Caco-2 (cell line): Measurements from ENCODE around the gene NBL1. TPM values are rescaled to one million over a fixed set of nuclear protein-coding genes. Genes with fewer than 3 reads are reported as not detected.

Source experiments
- BruUV-seq: library from RNA; stranded (reverse); fragments of 400-500 nt; replicated peaks from 2 replicates; lab custom pipeline; 2021; lab: Mats Ljungman, UMichigan
- CTCF ChIA-PET: fragments of 300-600 bp; sonication (Branson Sonifier 250); formaldehyde crosslinking; loops from one replicate; lab custom pipeline; 2022; ENCODE audit warnings: antibody characterized with exemption; lab: Charles Lee
- POLR2A ChIA-PET: fragments of 300-600 bp; sonication (Branson Sonifier 250); formaldehyde crosslinking; loops from one replicate; lab custom pipeline; 2022; ENCODE audit warnings: antibody characterized with exemption; lab: Charles Lee
- DNase-seq, 2 experiments: peaks; one replicate each; pipeline versions ENCODE4 v3.0.0 to v3.0.0-alpha.2; 2020 to 2022
- H3K27me3 ChIP-seq: replicated peaks from 2 replicates; pipeline ENCODE4 v1.6.0; 2011; ENCODE audit warnings: low read length; ENCODE audit not compliant: control insufficient read depth, insufficient read depth
- H3K36me3 ChIP-seq: 2 replicates; pipeline ENCODE4 v1.5.1; 2011; ENCODE audit warnings: low read length; ENCODE audit not compliant: control insufficient read depth, insufficient read depth
- H3K4me1 ChIP-seq: fragments of 250-450 bp; sonication (Bioruptor Pico); 2 replicates; pipeline ENCODE4 v1.5.1; 2020; ENCODE audit warnings: mild to moderate bottlenecking
- H3K4me3 ChIP-seq: 2 replicates; pipeline ENCODE4 v1.5.1; 2011; ENCODE audit warnings: low read depth, mild to moderate bottlenecking, control low read depth, low read length
- H3K9me3 ChIP-seq: fragments of 250-450 bp; sonication (Bioruptor Pico); 2 replicates; pipeline ENCODE4 v1.5.1; 2020; ENCODE audit warnings: mild to moderate bottlenecking, moderate library complexity
- H3K27ac Mint-ChIP-seq: one replicate; pipeline ENCODE4 v1.8.0; 2022; ENCODE audit warnings: mixed read lengths; ENCODE audit not compliant: unreplicated experiment
- H3K27me3 Mint-ChIP-seq: one replicate; pipeline ENCODE4 v1.8.0; 2022; ENCODE audit warnings: mixed read lengths; ENCODE audit not compliant: insufficient read depth, unreplicated experiment
- H3K36me3 Mint-ChIP-seq: one replicate; pipeline ENCODE4 v1.8.0; 2022; ENCODE audit warnings: mild to moderate bottlenecking, mixed read lengths; ENCODE audit not compliant: insufficient read depth, unreplicated experiment
- H3K4me1 Mint-ChIP-seq: one replicate; pipeline ENCODE4 v1.8.0; 2022; ENCODE audit warnings: low read depth, mixed read lengths; ENCODE audit not compliant: unreplicated experiment
- H3K4me3 Mint-ChIP-seq: one replicate; pipeline ENCODE4 v1.8.0; 2022; ENCODE audit warnings: mild to moderate bottlenecking, moderate library complexity, mixed read lengths; ENCODE audit not compliant: unreplicated experiment
- H3K9me3 Mint-ChIP-seq: one replicate; pipeline ENCODE4 v1.8.0; 2022; ENCODE audit warnings: mixed read lengths; ENCODE audit not compliant: unreplicated experiment
- CTCF ChIP-seq, 2 experiments: fragments of 200-600 bp in 1 of 2; IDR thresholded peaks; 1 replicate in 1 of 2; 2 replicates in 1 of 2; pipeline versions ENCODE4 v1.5.1 to v1.8.0; 2011 to 2022; ENCODE audit warnings: antibody characterized with exemption in 1 of 2, control low read depth in 1 of 2, inconsistent platforms in 1 of 2, low read depth in 1 of 2, low read length in 1 of 2, mild to moderate bottlenecking in 1 of 2, moderate library complexity in 1 of 2; ENCODE audit not compliant: insufficient read depth in 1 of 2, severe bottlenecking in 1 of 2, unreplicated experiment in 1 of 2
- intact Hi-C: fragments of 100-400 bp; cut with micrococcal nuclease; formaldehyde crosslinking; loops from one replicate; pipeline ENCODE4 v1.10.0; 2022; ENCODE audit not compliant: unreplicated experiment
- total RNA-seq: library from RNA; stranded (reverse); gene quantifications from 2 replicates; pipeline ENCODE4 v1.2.3, GENCODE V29; 2022

Gene NBL1
- total RNA-seq, 1 experiment from 2014 or later: 24.0 TPM

- no peaks in the 10 kb centered on the region; the same call in 1 of the 2 replicates for H3K27me3 ChIP-seq
- BruUV-seq: no TSS peak
- POLR2A ChIA-PET: no interaction called here
- peak within 1 kb of the TSS; percentile 41 for H3K4me3 ChIP-seq
- Mint-ChIP-seq H3K4me3 (peak within 1 kb of the TSS; percentile 74), H3K27me3 (peaks cover 15% of the 10 kb centered on the region), H3K27ac (no peak within 1 kb of the TSS), H3K36me3 (peaks cover 4% of the 10 kb centered on the region), H3K9me3 (no peaks in the 10 kb centered on the region), H3K4me1 (peaks cover 2% of the 10 kb centered on the region)
- DNase-seq: no peak
- no peaks in the 10 kb centered on the region for H3K9me3 ChIP-seq
- no peaks in the 10 kb centered on the region for H3K36me3 ChIP-seq
- no peak for TF ChIP-seq CTCF (IDR thresholded peaks at IDR 0.05; ENCODE audit: insufficient read depth in 1 of 2, low read depth in 1 of 2, low read length in 1 of 2, severe bottlenecking in 1 of 2, unreplicated experiment in 1 of 2)
- CTCF ChIA-PET: no interaction called here
- H3K4me1 ChIP-seq: no peaks in the 10 kb centered on the region
- intact Hi-C loops: no loop called here
These were observed 20.5 kb downstream of the NBL1 start, which contains the start of gene HTR6 for GRCh38 chr1:19664453-19665185. TSS of gene HTR6 (plus strand) at chr1:19664875. CDS start at chr1:19665754, 879 bp downstream.

GRCh38 chr1:19665186-19665495 lies 21.0 kb downstream of the NBL1 start:
- DNase-seq: no peak
- H3K27me3 ChIP-seq: no peaks in the 10 kb centered on the region; the same call in 1 of the 2 replicates
- no peak for TF ChIP-seq CTCF (IDR thresholded peaks at IDR 0.05; ENCODE audit: insufficient read depth in 1 of 2, low read depth in 1 of 2, low read length in 1 of 2, severe bottlenecking in 1 of 2, unreplicated experiment in 1 of 2)
- peak overlapping the region; percentile 41 for H3K4me3 ChIP-seq
- Mint-ChIP-seq H3K9me3 (no peaks in the 10 kb centered on the region), H3K36me3 (peaks cover 4% of the 10 kb centered on the region), H3K4me1 (no peaks in the 10 kb centered on the region), H3K27me3 (peaks cover 19% of the 10 kb centered on the region), H3K4me3 (peak overlapping the region; percentile 74), H3K27ac (no peak overlapping the region)
- BruUV-seq: no TSS peak
- no peaks in the 10 kb centered on the region for H3K9me3 ChIP-seq
- no peaks in the 10 kb centered on the region for H3K4me1 ChIP-seq
- H3K36me3 ChIP-seq: no peaks in the 10 kb centered on the region
- CTCF ChIA-PET: no interaction called here
- POLR2A ChIA-PET: no interaction called here
- intact Hi-C loops: no loop called here

GRCh38 chr1:19665496-19666465 lies 21.7 kb downstream of the NBL1 start:
- DNase-seq: no peak
- TF ChIP-seq CTCF (IDR thresholded peaks at IDR 0.05; ENCODE audit: insufficient read depth in 1 of 2, low read depth in 1 of 2, low read length in 1 of 2, severe bottlenecking in 1 of 2, unreplicated experiment in 1 of 2): no peak
- Mint-ChIP-seq H3K9me3 (no peaks in the 10 kb centered on the region), H3K27ac (no peak overlapping the region), H3K4me1 (no peaks in the 10 kb centered on the region), H3K27me3 (peaks cover 20% of the 10 kb centered on the region), H3K4me3 (peak overlapping the region; percentile 74), H3K36me3 (peaks cover 4% of the 10 kb centered on the region)
- BruUV-seq: no TSS peak
- CTCF ChIA-PET: no interaction called here
- H3K4me1 ChIP-seq: no peaks in the 10 kb centered on the region
- H3K36me3 ChIP-seq: no peaks in the 10 kb centered on the region
- H3K27me3 ChIP-seq: no peaks in the 10 kb centered on the region; the same call in 1 of the 2 replicates
- POLR2A ChIA-PET: no interaction called here
- no peak overlapping the region for H3K4me3 ChIP-seq
- H3K9me3 ChIP-seq: no peaks in the 10 kb centered on the region
- intact Hi-C loops: no loop called here
